Psoas muscle (tissue), 8 donors: ENCODE measurements around the gene ALOX15B. TPM values are rescaled to one million over a fixed set of nuclear protein-coding genes. Genes with fewer than 3 reads are reported as not detected.

Experiments
- ATAC-seq, 4 donors: fragments of 200-7000 bp; cut with Tn5 transposase; one replicate each; pipeline ENCODE4 v1.9.1; 2020; ENCODE audit warnings: moderate library complexity in 3 of 4, mild to moderate bottlenecking in 2 of 4
- DNase-seq, 2 donors: peaks; one replicate each; pipeline ENCODE4 v3.0.0-alpha.2; 2020
- H3K27ac ChIP-seq: fragments of 200-600 bp; one replicate; pipeline ENCODE4 v1.8.0; 2022
- H3K27me3 ChIP-seq, 3 donors: fragments of 200-600 bp in 1 of 3; one replicate each; pipeline versions ENCODE4 v1.6.1 to v1.8.0; 2013 to 2022; ENCODE audit warnings: low read length in 2 of 3, mild to moderate bottlenecking in 2 of 3, moderate library complexity in 1 of 3; ENCODE audit not compliant: insufficient read depth in 3 of 3
- H3K36me3 ChIP-seq, 2 donors: fragments of 200-600 bp in 1 of 2; one replicate each; pipeline versions ENCODE4 v1.6.1 to v1.8.0; 2013 to 2022; ENCODE audit warnings: low read depth in 1 of 2, mild to moderate bottlenecking in 1 of 2, moderate library complexity in 1 of 2; ENCODE audit not compliant: insufficient read depth in 1 of 2
- H3K4me1 ChIP-seq: fragments of 200-600 bp; one replicate; pipeline ENCODE4 v1.8.0; 2022
- H3K4me3 ChIP-seq: fragments of 200-600 bp; one replicate; pipeline ENCODE4 v1.8.0; 2022; ENCODE audit warnings: mild to moderate bottlenecking
- H3K9me3 ChIP-seq: fragments of 200-600 bp; one replicate; pipeline ENCODE4 v1.8.0; 2022
- CTCF ChIP-seq: fragments of 200-600 bp; IDR thresholded peaks from one replicate; pipeline ENCODE4 v1.8.0; 2022; ENCODE audit warnings: antibody characterized with exemption
- WGBS, 3 donors: extraction: QIAGEN DNeasy Blood & Tissue Kit; methylation state at CpG; one replicate each; pipeline versions ENCODE4 v1.1.6 to v1.1.7; 2013; 5-methylcytosine and 5-hydroxymethylcytosine counted together
- intact Hi-C, 2 donors: fragments of 100-400 bp; cut with DNase I; formaldehyde crosslinking; loops; one replicate each; pipeline versions ENCODE4 v1.11.0 to v1.14.2; 2022
- long read RNA-seq, 2 donors: library from polyadenylated mRNA; unstranded; transcript quantifications; one replicate each; pipeline ENCODE4 v2.0.0, GENCODE V29; 2021
- polyA plus RNA-seq, 3 donors: library from polyadenylated mRNA; stranded (reverse); fragments of 200-250 nt; gene quantifications; one replicate each; pipeline ENCODE4 v1.2.3, GENCODE V29; 2013
- total RNA-seq, 4 donors: library from RNA; stranded (reverse); fragmentation: NEBNext Ultra II Directional in 2 of 4; extraction: Animal tissue kit (Norgen Biotek cat#: 25700) in 2 of 4; gene quantifications; one replicate each; pipeline versions ENCODE4 v1.2.1 to v1.2.4, GENCODE V29; 2021 to 2023
- donor health status: healthy with polysubstance abuse.
- donor health status: DM: no; HTN: no; CAD: no; lungs with moderate emphysema.
- donor health status: Bipolar disorder and iron deficiency.
- donor health status: healthy.
- donor health status: DM: yes; HTN: yes; CAD: no.
- donor health status: DM: no; HTN: no; CAD: no.
- donor health status: DM: no; HTN: no; CAD: no.
- donor health status: DM: yes; HTN: yes; CAD: no.

The ALOX15B gene
- total RNA-seq (under 1 TPM in 3 of 4 donors, not detected in 1; 0.13 to 0.42 (median 0.32) TPM), polyA plus RNA-seq (1 to 10 TPM in 1 of 3 donors, under 1 TPM in 1, not detected in 1; 0.09 to 1.1 TPM)
- long read RNA-seq, donor 1, partial matches to known transcripts, result 1 of 1 reads
- long read RNA-seq, donor 1, other reads (novel, unspliced or antisense), result 0 of 1 reads
- long read RNA-seq, donor 2, result 0 reads

GRCh38 chr17:8038954-8039610 lies at the start of gene ALOX15B:
ALOX15B (plus strand) TSS chr17:8039059; CDS start chr17:8039156, 97 bp downstream.
- TF ChIP-seq CTCF, result no peak
- H3K27me3 ChIP-seq, result peaks cover 0 to 35% (median 5%) of the 10 kb centered on the region in 3 donors
- WGBS, 3 donors, result 10 to 15% (median 11%) methylated on average over 29 to 37 of the region's 37 CpGs
- no peaks in the 10 kb centered on the region for H3K36me3 ChIP-seq
- H3K4me1 ChIP-seq, result no peaks in the 10 kb centered on the region
- H3K9me3 ChIP-seq, result no peaks in the 10 kb centered on the region
- H3K27ac ChIP-seq, result no peak within 1 kb of the TSS
- DNase-seq, result no peak
- ATAC-seq, result no peak
- intact Hi-C loops, result no loop called here
- H3K4me3 ChIP-seq, result no peak within 1 kb of the TSS

GRCh38 chr17:7989781-7990655 lies 48.8 kb upstream of the ALOX15B start:
- Histone ChIP-seq H3K27ac (no peak overlapping the region), H3K4me1 (no peaks in the 10 kb centered on the region), H3K9me3 (no peaks in the 10 kb centered on the region), H3K36me3 (no peaks in the 10 kb centered on the region), H3K4me3 (peak overlapping the region; percentile 79), H3K27me3 (no peaks in the 10 kb centered on the region)
- WGBS, 3 donors, result 4 to 6% (median 4%) methylated on average over 53 to 59 of the region's 59 CpGs
- intact Hi-C loops, result loop anchor here (1.0 to 5.0 kb wide), 5 partner anchors 67 to 243 kb away; partner anchors contain the start of gene CYB5D1 (in 1 of the 2)
- ATAC-seq (peak; percentile 89 to 96 (median 90)), DNase-seq (peak; percentile 83 to 90)
- TF ChIP-seq CTCF, result peak; percentile 95

GRCh38 chr17:7992516-7992915 lies 46.3 kb upstream of the ALOX15B start:
- no peaks in the 10 kb centered on the region for H3K4me1 ChIP-seq
- no peak overlapping the region for H3K27ac ChIP-seq
- H3K27me3 ChIP-seq, result no peaks in the 10 kb centered on the region
- ATAC-seq, result no peak
- no peak overlapping the region for H3K4me3 ChIP-seq
- WGBS, 3 donors, result 88 to 93% (median 93%) methylated on average over 2 of the region's 2 CpGs
- H3K36me3 ChIP-seq, result no peaks in the 10 kb centered on the region
- no peak for TF ChIP-seq CTCF
- DNase-seq, result no peak
- H3K9me3 ChIP-seq, result no peaks in the 10 kb centered on the region
- intact Hi-C loops, result loop anchor here in 1 of 2 donors (5.0 kb wide), 1 partner anchor 65 kb away; no protein-coding TSS in a partner anchor

GRCh38 chr17:7992924-7993323 lies 45.9 kb upstream of the ALOX15B start:
- WGBS, 3 donors, result 60 to 74% (median 66%) methylated on average over 3 of the region's 3 CpGs

More at GRCh38 chr17:7992924-7993323, 45.9 kb upstream of the ALOX15B start:
- intact Hi-C loops, result loop anchor here in 1 of 2 donors (5.0 kb wide), 1 partner anchor 64 kb away; no protein-coding TSS in a partner anchor
- DNase-seq (no peak), ATAC-seq (no peak)
- H3K9me3 ChIP-seq, result no peaks in the 10 kb centered on the region
- no peak overlapping the region for H3K27ac ChIP-seq
- no peak for TF ChIP-seq CTCF
- no peaks in the 10 kb centered on the region for H3K27me3 ChIP-seq
- no peak overlapping the region for H3K4me3 ChIP-seq
- H3K36me3 ChIP-seq, result no peaks in the 10 kb centered on the region
- H3K4me1 ChIP-seq, result no peaks in the 10 kb centered on the region
